Panc1 (cell line): ENCODE results near the gene CREG1. TPM values are rescaled to one million over a fixed set of nuclear protein-coding genes. Genes with fewer than 3 reads are reported as not detected.

Experiments used
- ATAC-seq: fragments of 200-7000 bp; cut with Tn5 transposase; 2 replicates; pipeline ENCODE4 v1.9.1; 2020; ENCODE audit warnings: mild to moderate bottlenecking, moderate library complexity
- BruUV-seq: library from RNA; stranded (reverse); fragments of 400-500 nt; replicated peaks from 2 replicates; lab custom pipeline; 2021; lab: Mats Ljungman, UMichigan
- CTCF ChIA-PET: fragments of 300-600 bp; sonication (Branson Sonifier 250); formaldehyde crosslinking; loops from one replicate; lab custom pipeline; 2022; ENCODE audit warnings: antibody characterized with exemption; lab: Charles Lee
- POLR2A ChIA-PET: fragments of 300-600 bp; sonication (Branson Sonifier 250); formaldehyde crosslinking; loops from one replicate; lab custom pipeline; 2022; ENCODE audit warnings: antibody characterized with exemption; lab: Charles Lee
- DNase-seq: peaks from one replicate; pipeline ENCODE4 v3.0.0-alpha.2; 2010; ENCODE audit warnings: low read depth, low spot score
- H3K27ac ChIP-seq: 2 replicates; pipeline ENCODE4 v1.5.1; 2011; ENCODE audit warnings: mild to moderate bottlenecking, low read length, inconsistent platforms
- H3K27me3 ChIP-seq: fragments of 200-500 bp; sonication (Bioruptor generic); 2 replicates; pipeline ENCODE4 v1.6.0; 2014; ENCODE audit warnings: low read length, inconsistent platforms; ENCODE audit not compliant: control insufficient read depth, insufficient read depth
- H3K36me3 ChIP-seq: fragments of 200-500 bp; sonication (Bioruptor generic); 2 replicates; pipeline ENCODE4 v1.5.1; 2014; ENCODE audit warnings: inconsistent platforms, mild to moderate bottlenecking, low read length, moderate library complexity; ENCODE audit not compliant: control insufficient read depth, insufficient read depth
- H3K4me1 ChIP-seq: 2 replicates; pipeline ENCODE4 v1.5.1; 2011; ENCODE audit warnings: inconsistent platforms, mild to moderate bottlenecking, low read length, moderate library complexity; ENCODE audit not compliant: control insufficient read depth, insufficient read depth
- H3K4me3 ChIP-seq, 2 experiments: 2 replicates each; pipeline ENCODE4 v1.5.1; 2011 to 2012; ENCODE audit warnings: low read depth in 2 of 2, low read length in 2 of 2, mild to moderate bottlenecking in 2 of 2, inconsistent platforms in 1 of 2, moderate library complexity in 1 of 2
- H3K9me3 ChIP-seq: fragments of 200-500 bp; sonication (Bioruptor generic); 2 replicates; pipeline ENCODE4 v1.5.1; 2014; ENCODE audit warnings: low read depth, mild to moderate bottlenecking, inconsistent platforms, low read length, moderate library complexity; ENCODE audit not compliant: control insufficient read depth, insufficient read depth
- CTCF ChIP-seq: fragments of 450-650 bp; IDR thresholded peaks from 2 replicates; pipeline ENCODE4 v1.5.1; 2017; ENCODE audit warnings: mild to moderate bottlenecking
- POLR2AphosphoS5 ChIP-seq: IDR thresholded peaks from 2 replicates; pipeline ENCODE4 v1.6.1; 2012; ENCODE audit warnings: mild to moderate bottlenecking, low read depth, low read length, moderate library complexity
- REST ChIP-seq, 2 experiments: IDR thresholded peaks; 2 replicates each; pipeline ENCODE4 v1.6.1; 2011 to 2012; ENCODE audit warnings: low read depth in 2 of 2, control low read depth in 1 of 2, low read length in 1 of 2, mild to moderate bottlenecking in 1 of 2, moderate library complexity in 1 of 2; ENCODE audit not compliant: insufficient read depth in 1 of 2
- SIN3A ChIP-seq: IDR thresholded peaks from 2 replicates; pipeline ENCODE4 v1.6.1; 2012; ENCODE audit warnings: low read depth, mild to moderate bottlenecking, low read length, moderate library complexity, borderline replicate concordance; ENCODE audit not compliant: insufficient read depth
- TCF7L2 ChIP-seq: IDR thresholded peaks from 2 replicates; pipeline ENCODE4 v1.6.1; 2011; ENCODE audit warnings: mild to moderate bottlenecking, low read depth, low read length, inconsistent platforms
- in situ Hi-C: cut with HindIII; loops from 2 replicates; pipeline ENCODE4 v1.10.0; 2016; ENCODE audit warnings: low sequenced_read_pairs, low pct_unique_long_range_greater_than_20kb
- intact Hi-C: fragments of 100-400 bp; cut with micrococcal nuclease; formaldehyde crosslinking; loops from one replicate; pipeline ENCODE4 v1.10.0; 2022; ENCODE audit not compliant: unreplicated experiment
- total RNA-seq: library from RNA; stranded (reverse); gene quantifications from one replicate; pipeline ENCODE4 v1.2.1, GENCODE V29; 2021; ENCODE audit not compliant: unreplicated experiment

The CREG1 gene
- total RNA-seq, 1 experiment from 2014 or later: 25.9 TPM

DNA sequence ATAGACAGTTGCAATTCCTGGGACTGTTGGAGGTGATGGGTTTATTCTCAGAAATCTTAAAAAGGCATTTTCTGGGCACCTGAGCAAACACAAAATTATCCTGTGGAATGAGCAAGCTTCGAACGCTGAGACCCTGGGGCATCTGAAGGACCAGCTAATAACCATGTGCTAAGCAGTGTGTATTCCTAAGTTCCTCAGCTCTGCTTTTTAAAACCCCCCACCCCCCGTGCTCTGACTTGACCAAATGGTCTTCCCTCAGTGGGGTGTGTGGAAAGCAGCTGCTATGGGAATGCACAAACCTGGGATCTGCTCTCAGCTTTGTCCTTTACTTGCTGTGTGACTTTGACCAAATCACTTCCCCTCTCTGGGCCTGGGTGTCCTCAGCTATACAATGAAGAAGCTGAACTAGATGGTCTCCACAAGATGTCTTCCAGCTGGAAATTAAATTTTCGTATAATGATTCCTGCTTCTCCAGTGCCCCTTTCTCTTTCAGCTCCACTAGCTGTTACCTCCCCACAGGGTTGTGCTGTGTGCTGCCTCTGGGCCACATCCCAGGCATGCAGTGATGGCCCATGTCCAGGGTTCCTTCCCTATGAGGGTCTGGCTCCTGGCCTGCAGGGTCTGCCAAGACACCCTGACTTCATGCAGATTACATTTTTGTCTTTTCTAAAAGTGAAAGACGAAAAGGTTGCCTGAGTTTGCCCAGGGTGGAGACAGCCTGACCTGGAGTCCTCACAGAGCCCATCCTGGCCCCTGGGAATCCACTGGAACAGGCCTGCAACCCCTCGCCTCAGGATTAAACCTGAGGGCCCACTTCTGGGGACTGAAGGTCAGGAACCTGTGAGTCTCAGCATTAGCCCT lies 20.4 kb downstream of the CREG1 start:
- intact Hi-C loops (loop anchor here (5.0 to 10.0 kb wide), 3 partner anchors 76 to 268 kb away; no protein-coding TSS in a partner anchor), in situ Hi-C loops (no loop called here)
- ATAC-seq (peak; percentile 43), DNase-seq (no peak)
- BruUV-seq: no TSS peak
- Histone ChIP-seq H3K27me3 (no peaks in the 10 kb centered on the region; the same call in 1 of the 2 replicates), H3K4me3 (no peak overlapping the region), H3K9me3 (no peaks in the 10 kb centered on the region), H3K27ac (no peak overlapping the region), H3K4me1 (no peaks in the 10 kb centered on the region), H3K36me3 (no peaks in the 10 kb centered on the region)
- CTCF ChIA-PET: interaction anchor here (0.5 to 1.1 kb wide), 4 partner anchors 20 to 313 kb away, joined by 3 to 13 read pairs (median 3); partner anchors contain the start of genes CREG1 and POU2F1
- no peak for TF ChIP-seq REST (IDR thresholded peaks at IDR 0.05; ENCODE audit: insufficient read depth in 1 of 2, low read depth in 2 of 2, low read length in 1 of 2)
- no peak for TF ChIP-seq POLR2AphosphoS5
- TF ChIP-seq SIN3A: no peak
- no peak for TF ChIP-seq CTCF
- TF ChIP-seq TCF7L2: no peak
- POLR2A ChIA-PET: interaction anchor here (0.5 kb wide), 1 partner anchor 313 kb away, joined by 5 read pairs; no protein-coding TSS in a partner anchor

DNA sequence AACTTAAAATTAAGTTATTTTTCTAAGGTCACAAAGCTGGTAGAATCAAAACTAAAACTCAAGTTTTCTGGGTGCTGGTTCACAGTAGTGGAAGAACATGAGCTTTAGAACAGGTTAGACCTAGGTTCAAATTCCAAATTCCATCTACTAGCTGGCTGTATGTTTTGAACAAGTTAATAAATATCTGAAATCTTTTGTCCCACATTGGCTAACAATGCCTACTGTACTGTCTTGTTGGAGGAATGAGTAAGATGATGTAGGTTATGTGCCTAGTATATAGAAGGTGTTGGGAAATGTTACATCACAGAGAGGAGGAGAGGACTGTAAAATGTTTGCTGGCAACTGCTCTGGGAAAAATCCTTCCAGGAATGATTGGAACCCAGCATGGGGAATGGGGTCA lies 21.2 kb downstream of the CREG1 start:
- ChIA-PET POLR2A (no interaction called here), CTCF (no interaction called here)
- Histone ChIP-seq H3K4me1 (no peaks in the 10 kb centered on the region), H3K4me3 (no peak overlapping the region), H3K27ac (no peak overlapping the region), H3K36me3 (no peaks in the 10 kb centered on the region), H3K9me3 (no peaks in the 10 kb centered on the region), H3K27me3 (no peaks in the 10 kb centered on the region; the same call in 1 of the 2 replicates)
- TF ChIP-seq SIN3A: no peak
- no peak for TF ChIP-seq REST (IDR thresholded peaks at IDR 0.05; ENCODE audit: insufficient read depth in 1 of 2, low read depth in 2 of 2, low read length in 1 of 2)
- TF ChIP-seq POLR2AphosphoS5: no peak
- no peak for TF ChIP-seq CTCF
- intact Hi-C loops: loop anchor here (5.0 to 10.0 kb wide), 3 partner anchors 75 to 268 kb away; no protein-coding TSS in a partner anchor
- in situ Hi-C loops: no loop called here
- ATAC-seq (no peak), DNase-seq (no peak)
- BruUV-seq: no TSS peak
